Adrenal gland (tissue), 12 donors: Measurements from ENCODE around the gene FAM9B. TPM values are rescaled to one million over a fixed set of nuclear protein-coding genes. Genes with fewer than 3 reads are reported as not detected.

Experiments used
- DNase-seq, 7 donors: peaks; one replicate each; pipeline ENCODE4 v3.0.0-alpha.2; 2019 to 2020
- H3K27ac ChIP-seq, 5 donors: fragments of 200-600 bp; sonication (generic) in 4 of 5; 1 replicate in 3 of 5; 2 replicates in 2 of 5; pipeline versions ENCODE4 v1.5.1 to v1.8.0; 2016 to 2020; ENCODE audit warnings: mild to moderate bottlenecking in 1 of 5
- H3K27me3 ChIP-seq: fragments of 200-600 bp; 2 replicates; pipeline ENCODE4 v1.8.0; 2021
- H3K36me3 ChIP-seq, 2 donors: fragments of 200-600 bp; replicated peaks in 1 of 2; 1 replicate in 1 of 2; 2 replicates in 1 of 2; pipeline versions ENCODE4 v1.5.1 to v1.8.0; 2018 to 2022
- H3K4me1 ChIP-seq, 2 donors: fragments of 200-600 bp; replicated peaks in 1 of 2; 1 replicate in 1 of 2; 2 replicates in 1 of 2; pipeline versions ENCODE4 v1.5.1 to v1.8.0; 2018 to 2021
- H3K4me3 ChIP-seq, 4 donors: fragments of 200-600 bp; sonication (generic) in 3 of 4; one replicate each; pipeline ENCODE4 v1.5.1; 2016 to 2018
- H3K9me3 ChIP-seq, 3 donors: fragments of 200-600 bp; sonication (generic) in 1 of 3; replicated peaks in 1 of 3; 1 replicate in 2 of 3; 2 replicates in 1 of 3; pipeline versions ENCODE4 v1.5.1 to v1.8.0; 2016 to 2021
- POLR2A ChIP-seq, 2 donors: fragments of 450-650 bp; IDR thresholded peaks; one replicate each; pipeline ENCODE4 v1.6.1; 2017; ENCODE audit warnings: antibody characterized with exemption in 2 of 2, mild to moderate bottlenecking in 2 of 2, moderate library complexity in 1 of 2
- WGBS, 4 donors: extraction: QIAGEN DNeasy Blood & Tissue Kit in 2 of 4; methylation state at CpG; one replicate each; pipeline versions ENCODE4 v1.1.5 to v1.1.7; 2013 to 2017; 5-methylcytosine and 5-hydroxymethylcytosine counted together
- intact Hi-C, 2 donors: fragments of 100-400 bp; cut with DNase I; formaldehyde crosslinking; loops; one replicate each; pipeline versions ENCODE4 v1.14.1 to v1.15.0; 2022 to 2023
- polyA plus RNA-seq, 3 donors: library from polyadenylated mRNA; stranded (reverse); fragments of 200-250 nt in 2 of 3; fragments of 350-450 nt in 1 of 3; fragmentation: Illumina TruSeq in 1 of 3; extraction: RNeasy Lipid Tissue Mini Kit (QIAGEN cat#74804) in 1 of 3; gene quantifications; one replicate each; pipeline ENCODE4 v1.2.3, GENCODE V29; 2013 to 2014
- total RNA-seq, 9 donors: library from RNA; depleted of rRNA in 4 of 9; stranded (reverse); fragments of >200 nt in 4 of 9; fragments of 120-200 nt in 1 of 9; fragmentation: NEBNext Ultra II Directional in 1 of 9; extraction: Animal tissue kit (Norgen Biotek cat#: 25700) in 1 of 9; gene quantifications; one replicate each; pipeline versions ENCODE4 v1.1.0 to v1.2.4, GENCODE V29; 2013 to 2023
- TF ChIP-seq, protein P1 (sequence below), 6 experiments: fragments of 450-650 bp in 4 of 6; fragments of 200-600 bp in 2 of 6; sonication (generic) in 1 of 6; IDR thresholded peaks; 1 replicate in 5 of 6; 2 replicates in 1 of 6; pipeline versions ENCODE4 v1.5.1 to v1.8.0; 2016 to 2021; ENCODE audit warnings: antibody characterized with exemption in 6 of 6, mild to moderate bottlenecking in 2 of 6, moderate library complexity in 1 of 6
- donor health status: healthy with polysubstance abuse.
- donor health status: Bipolar disorder and iron deficiency.
- donor health status: DM: yes; HTN: yes; CAD: no.
- donor health status: DM: no; HTN: no; CAD: no.
- donor health status: DM: no; HTN: no; CAD: no.
- donor health status: DM: yes; HTN: yes; CAD: no.

The FAM9B gene
- total and polyA plus RNA-seq, 12 donors = 0.44 to 0.56 (median 0.44) TPM; not detected in 9

DNA sequence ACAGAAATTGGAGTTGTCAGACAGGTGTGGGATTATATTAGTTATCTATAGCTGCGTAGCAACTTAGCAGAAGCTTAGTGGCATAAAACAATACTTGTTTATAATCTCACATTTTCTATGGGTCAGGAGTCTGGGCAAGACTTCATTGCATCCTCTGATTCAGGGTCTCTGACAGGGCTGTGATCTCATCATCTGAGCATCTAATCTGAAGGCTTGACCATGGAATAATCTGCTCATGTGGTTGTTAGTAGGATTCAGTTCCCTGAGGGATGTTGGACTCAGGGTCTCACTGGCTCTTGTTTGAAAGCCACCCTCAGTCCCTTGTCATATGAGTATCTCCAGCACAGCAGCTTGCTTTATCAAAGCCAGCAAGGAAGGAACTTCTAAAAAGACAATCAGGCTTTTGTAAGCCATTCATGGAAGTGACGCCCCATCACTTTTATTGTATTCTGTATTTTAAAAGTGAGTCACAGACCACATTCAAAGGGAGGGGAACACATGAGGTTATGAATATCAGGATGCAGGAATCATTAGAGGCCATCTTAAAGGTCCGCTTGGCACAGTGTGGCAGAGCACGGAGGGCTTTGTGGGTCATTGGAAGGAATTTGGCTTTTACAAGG, 37.2 kb upstream of the FAM9B start:
- TF ChIP-seq POLR2A (IDR thresholded peaks at IDR 0.05) = no peak
- TF ChIP-seq, protein P1, sequence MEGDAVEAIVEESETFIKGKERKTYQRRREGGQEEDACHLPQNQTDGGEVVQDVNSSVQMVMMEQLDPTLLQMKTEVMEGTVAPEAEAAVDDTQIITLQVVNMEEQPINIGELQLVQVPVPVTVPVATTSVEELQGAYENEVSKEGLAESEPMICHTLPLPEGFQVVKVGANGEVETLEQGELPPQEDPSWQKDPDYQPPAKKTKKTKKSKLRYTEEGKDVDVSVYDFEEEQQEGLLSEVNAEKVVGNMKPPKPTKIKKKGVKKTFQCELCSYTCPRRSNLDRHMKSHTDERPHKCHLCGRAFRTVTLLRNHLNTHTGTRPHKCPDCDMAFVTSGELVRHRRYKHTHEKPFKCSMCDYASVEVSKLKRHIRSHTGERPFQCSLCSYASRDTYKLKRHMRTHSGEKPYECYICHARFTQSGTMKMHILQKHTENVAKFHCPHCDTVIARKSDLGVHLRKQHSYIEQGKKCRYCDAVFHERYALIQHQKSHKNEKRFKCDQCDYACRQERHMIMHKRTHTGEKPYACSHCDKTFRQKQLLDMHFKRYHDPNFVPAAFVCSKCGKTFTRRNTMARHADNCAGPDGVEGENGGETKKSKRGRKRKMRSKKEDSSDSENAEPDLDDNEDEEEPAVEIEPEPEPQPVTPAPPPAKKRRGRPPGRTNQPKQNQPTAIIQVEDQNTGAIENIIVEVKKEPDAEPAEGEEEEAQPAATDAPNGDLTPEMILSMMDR (IDR thresholded peaks at IDR 0.05) = no peak
- Histone ChIP-seq H3K9me3 (no peaks in the 10 kb centered on the region), H3K4me3 (no peak overlapping the region), H3K4me1 (no peaks in the 10 kb centered on the region), H3K36me3 (no peaks in the 10 kb centered on the region), H3K27ac (no peak overlapping the region), H3K27me3 (peaks cover 17% of the 10 kb centered on the region)
- whole genome bisulfite sequencing, 4 donors = 83 to 89% (median 88%) methylated on average over 4 of the region's 4 CpGs
- intact Hi-C loops = no loop called here
- DNase-seq = no peak

- DNase-seq = no peak
- Histone ChIP-seq H3K4me1 (no peaks in the 10 kb centered on the region), H3K9me3 (no peaks in the 10 kb centered on the region), H3K36me3 (no peaks in the 10 kb centered on the region), H3K27me3 (peaks cover 14% of the 10 kb centered on the region), H3K27ac (no peak overlapping the region), H3K4me3 (no peak overlapping the region)
- TF ChIP-seq, protein P1 (IDR thresholded peaks at IDR 0.05) = no peak
- no peak for TF ChIP-seq POLR2A (IDR thresholded peaks at IDR 0.05)
- intact Hi-C loops = no loop called here
- 78 to 95% (median 89%) methylated on average over 4 to 5 of the region's 5 CpGs for WGBS, 4 donors
These were observed 35.6 kb upstream of the FAM9B start for GRCh38 chrX:9069573-9069972.

DNA sequence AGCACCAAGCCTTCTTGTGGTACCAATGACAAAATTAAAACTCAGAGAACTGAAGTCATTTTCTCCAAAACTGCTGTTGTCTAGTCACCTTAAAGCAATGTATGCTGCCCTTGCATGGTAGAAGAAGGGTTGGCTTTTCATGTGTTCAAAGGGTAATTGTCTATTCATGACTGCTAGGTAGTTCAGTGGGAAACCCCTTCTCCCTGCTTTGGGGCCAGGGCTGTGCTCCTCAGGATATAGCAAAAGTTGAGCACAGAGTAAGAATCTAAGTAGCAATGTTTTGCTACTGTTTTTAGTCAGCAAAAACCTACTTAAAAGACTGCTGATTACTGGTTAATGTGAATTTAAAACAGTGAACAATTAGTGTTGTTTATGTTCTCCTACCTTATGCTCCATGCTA, 30.8 kb upstream of the FAM9B start:
- no peak for DNase-seq
- intact Hi-C loops = no loop called here

DNA sequence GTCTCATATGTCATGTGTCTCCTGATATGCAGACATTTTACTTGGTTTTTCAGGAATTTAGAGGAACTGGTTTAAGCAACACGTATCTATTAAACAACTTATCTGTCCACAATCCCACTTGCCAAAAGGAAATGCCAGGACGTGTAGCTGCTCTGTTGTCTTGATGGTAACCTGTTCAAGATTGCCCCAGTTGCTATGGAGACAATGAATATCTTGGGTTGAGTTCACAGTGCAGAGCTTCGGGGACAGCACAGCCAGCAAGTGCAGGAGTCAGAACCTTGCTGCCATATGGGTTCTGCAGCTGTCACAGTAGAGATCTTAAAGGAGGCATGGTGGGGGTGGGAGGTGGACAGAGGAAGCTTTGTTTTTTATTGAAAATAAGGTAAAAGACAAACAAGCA, 28.7 kb upstream of the FAM9B start:
- no peaks in the 10 kb centered on the region for H3K4me1 ChIP-seq
- no peak overlapping the region for H3K27ac ChIP-seq
- no peaks in the 10 kb centered on the region for H3K36me3 ChIP-seq
- H3K9me3 ChIP-seq = no peaks in the 10 kb centered on the region
- intact Hi-C loops = no loop called here
- DNase-seq = no peak
- no peak overlapping the region for H3K4me3 ChIP-seq
- 37 to 74% (median 46%) methylated on average over 3 of the region's 3 CpGs for WGBS, 4 donors
- TF ChIP-seq, protein P1 (IDR thresholded peaks at IDR 0.05) = no peak
- TF ChIP-seq POLR2A (IDR thresholded peaks at IDR 0.05) = no peak
- peaks cover 24% of the 10 kb centered on the region for H3K27me3 ChIP-seq

More for the DNA sequence above, 30.8 kb upstream of the FAM9B start:
- TF ChIP-seq, protein P1 (IDR thresholded peaks at IDR 0.05) = no peak
- TF ChIP-seq POLR2A (IDR thresholded peaks at IDR 0.05) = no peak
- H3K27ac ChIP-seq = no peak overlapping the region
- no peak overlapping the region for H3K4me3 ChIP-seq
- no peaks in the 10 kb centered on the region for H3K36me3 ChIP-seq
- H3K4me1 ChIP-seq = no peaks in the 10 kb centered on the region
- no peaks in the 10 kb centered on the region for H3K9me3 ChIP-seq
- H3K27me3 ChIP-seq = peaks cover 12% of the 10 kb centered on the region
